HEK293T (cell line): ENCODE results near the gene NKAIN2.

Source experiments
- ARNT ChIP-seq: fragments of 450-650 bp; IDR thresholded peaks from 2 replicates; pipeline ENCODE4 v1.6.1; 2017; ENCODE audit warnings: mild to moderate bottlenecking
- BHLHE40 ChIP-seq: fragments of 450-650 bp; IDR thresholded peaks from 2 replicates; pipeline ENCODE4 v1.6.1; 2016; ENCODE audit warnings: mild to moderate bottlenecking, moderate library complexity, borderline replicate concordance
- ELF4 ChIP-seq: fragments of 450-650 bp; IDR thresholded peaks from 2 replicates; pipeline ENCODE4 v1.6.1; 2017; ENCODE audit warnings: antibody characterized with exemption
- FOXA1 ChIP-seq: fragments of 450-650 bp; IDR thresholded peaks from 2 replicates; pipeline ENCODE4 v1.6.1; 2016; ENCODE audit warnings: mild to moderate bottlenecking
- FOXM1 ChIP-seq: fragments of 450-650 bp; IDR thresholded peaks from 2 replicates; pipeline ENCODE4 v1.6.1; 2017; ENCODE audit warnings: mild to moderate bottlenecking, borderline replicate concordance
- HDGF ChIP-seq: fragments of 450-650 bp; IDR thresholded peaks from 2 replicates; pipeline ENCODE4 v1.6.1; 2017; ENCODE audit warnings: antibody characterized with exemption, borderline replicate concordance
- L3MBTL2 ChIP-seq: fragments of 450-650 bp; conservative IDR thresholded peaks from 2 replicates; pipeline ENCODE4 v1.6.1; 2016; ENCODE audit warnings: mild to moderate bottlenecking
- NFRKB ChIP-seq: fragments of 450-650 bp; IDR thresholded peaks from 2 replicates; pipeline ENCODE4 v1.6.1; 2016; ENCODE audit warnings: mild to moderate bottlenecking, moderate library complexity
- SUZ12 ChIP-seq: fragments of 450-650 bp; IDR thresholded peaks from 2 replicates; pipeline ENCODE4 v1.6.1; 2016; ENCODE audit warnings: mild to moderate bottlenecking
- TARDBP ChIP-seq: fragments of 450-650 bp; IDR thresholded peaks from 2 replicates; pipeline ENCODE4 v1.6.1; 2016

- TF ChIP-seq NFRKB: no peak
- no peak for TF ChIP-seq ARNT
- TF ChIP-seq FOXM1: no peak
- no peak for TF ChIP-seq FOXA1
- TF ChIP-seq SUZ12: no peak
- no peak for TF ChIP-seq TARDBP
- no peak for TF ChIP-seq L3MBTL2
- no peak for TF ChIP-seq ELF4
- no peak for TF ChIP-seq HDGF
- no peak for TF ChIP-seq BHLHE40
Measured at GRCh38 chr6:123997223-123997622, 193.6 kb downstream of the NKAIN2 start.
